HEK293 (cell line): ENCODE results near the gene PPP4C.

Experiments used
- ATF2 ChIP-seq: fragments of 450-650 bp; formaldehyde crosslinking; IDR thresholded peaks from 2 replicates; pipeline ENCODE4 v1.5.1; 2016; ENCODE audit warnings: missing biosample characterization, missing genetic modification characterization, low read depth
- ZBTB10 ChIP-seq: fragments of 450-650 bp; formaldehyde crosslinking; IDR thresholded peaks from 2 replicates; pipeline ENCODE4 v1.5.1; 2016; ENCODE audit warnings: missing biosample characterization, missing genetic modification characterization
- ZFP41 ChIP-seq: fragments of 450-650 bp; formaldehyde crosslinking; IDR thresholded peaks from 2 replicates; pipeline ENCODE4 v1.5.1; 2016; ENCODE audit warnings: missing biosample characterization, missing genetic modification characterization, borderline replicate concordance
- TF ChIP-seq, protein P1 (sequence below): fragments of 450-650 bp; formaldehyde crosslinking; IDR thresholded peaks from 2 replicates; pipeline ENCODE4 v1.5.1; 2016; ENCODE audit warnings: missing biosample characterization, missing genetic modification characterization

DNA sequence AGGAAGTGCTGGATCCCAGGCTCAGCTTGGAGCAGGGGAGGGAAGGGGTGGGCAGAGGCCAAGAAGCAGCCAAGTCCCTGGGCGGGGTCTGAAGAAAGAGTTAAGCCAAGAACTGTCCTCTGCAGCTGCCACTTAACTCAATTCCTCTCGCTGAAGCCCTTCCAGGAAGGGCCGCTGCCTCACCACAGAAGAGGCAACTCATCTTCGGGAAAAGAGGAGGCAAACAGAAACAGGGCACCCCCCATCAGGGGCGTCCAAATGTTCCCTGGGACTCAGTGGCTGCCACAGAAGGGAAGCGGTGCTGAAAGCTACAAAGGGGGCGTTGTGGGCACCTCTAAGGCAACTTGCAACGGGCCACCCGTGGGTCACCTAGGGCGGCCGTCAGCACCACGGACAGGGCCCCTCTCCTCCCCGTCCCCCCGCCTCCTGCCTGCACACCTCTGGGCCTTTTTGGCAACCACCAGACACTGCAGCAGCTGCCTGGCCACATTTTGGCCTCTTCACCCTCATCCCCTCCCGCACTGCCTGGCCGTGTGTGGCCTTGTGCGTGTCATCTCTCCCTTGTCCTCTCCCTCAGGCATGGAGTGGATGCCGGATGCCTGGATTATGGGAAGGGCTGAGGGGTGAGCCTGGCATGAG is 47.2 kb upstream of the PPP4C start:
- no peak for TF ChIP-seq ZBTB10 (tag by site-specific recombination)
- TF ChIP-seq, protein P1, sequence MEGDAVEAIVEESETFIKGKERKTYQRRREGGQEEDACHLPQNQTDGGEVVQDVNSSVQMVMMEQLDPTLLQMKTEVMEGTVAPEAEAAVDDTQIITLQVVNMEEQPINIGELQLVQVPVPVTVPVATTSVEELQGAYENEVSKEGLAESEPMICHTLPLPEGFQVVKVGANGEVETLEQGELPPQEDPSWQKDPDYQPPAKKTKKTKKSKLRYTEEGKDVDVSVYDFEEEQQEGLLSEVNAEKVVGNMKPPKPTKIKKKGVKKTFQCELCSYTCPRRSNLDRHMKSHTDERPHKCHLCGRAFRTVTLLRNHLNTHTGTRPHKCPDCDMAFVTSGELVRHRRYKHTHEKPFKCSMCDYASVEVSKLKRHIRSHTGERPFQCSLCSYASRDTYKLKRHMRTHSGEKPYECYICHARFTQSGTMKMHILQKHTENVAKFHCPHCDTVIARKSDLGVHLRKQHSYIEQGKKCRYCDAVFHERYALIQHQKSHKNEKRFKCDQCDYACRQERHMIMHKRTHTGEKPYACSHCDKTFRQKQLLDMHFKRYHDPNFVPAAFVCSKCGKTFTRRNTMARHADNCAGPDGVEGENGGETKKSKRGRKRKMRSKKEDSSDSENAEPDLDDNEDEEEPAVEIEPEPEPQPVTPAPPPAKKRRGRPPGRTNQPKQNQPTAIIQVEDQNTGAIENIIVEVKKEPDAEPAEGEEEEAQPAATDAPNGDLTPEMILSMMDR (tag by site-specific recombination), result no peak
- TF ChIP-seq ATF2 (tag by site-specific recombination), result no peak
- no peak for TF ChIP-seq ZFP41
